HepG2 (cell line): ENCODE data around the gene SP6. TPM values are rescaled to one million over a fixed set of nuclear protein-coding genes. Genes with fewer than 3 reads are reported as not detected.
A peak's percentile ranks its signal among the peaks of the same experiment; 100 is the strongest.

ENCODE experiments used
- CBX2 ChIP-seq, 2 experiments: fragments of 200-600 bp in 1 of 2; sonication (generic); formaldehyde crosslinking in 1 of 2; IDR thresholded peaks; 2 replicates each; pipeline versions ENCODE4 v1.7.0 to v1.8.1; 2018 to 2022; ENCODE audit warnings: low read depth in 2 of 2, low read length in 1 of 2, mild to moderate bottlenecking in 1 of 2, missing genetic modification reagents in 1 of 2
- CEBPG ChIP-seq: IDR thresholded peaks from 2 replicates; pipeline ENCODE4 v1.6.1; 2016
- CTCF ChIP-seq: sonication (generic); formaldehyde crosslinking; IDR thresholded peaks from 2 replicates; pipeline ENCODE4 v1.5.0; 2020; ENCODE audit warnings: mild to moderate bottlenecking, missing genetic modification reagents, moderate library complexity
- ELF3 ChIP-seq: IDR thresholded peaks from 2 replicates; pipeline ENCODE4 v1.6.1; 2016; ENCODE audit warnings: missing genetic modification reagents, missing compliant biosample characterization
- GATAD2A ChIP-seq: IDR thresholded peaks from 2 replicates; pipeline ENCODE4 v1.6.1; 2016
- GMEB1 ChIP-seq: sonication (generic); formaldehyde crosslinking; IDR thresholded peaks from 2 replicates; pipeline ENCODE4 v1.5.1; 2020; ENCODE audit warnings: missing genetic modification reagents, mild to moderate bottlenecking, borderline replicate concordance
- HES4 ChIP-seq: sonication (generic); formaldehyde crosslinking; IDR thresholded peaks from 2 replicates; pipeline ENCODE4 v1.9.0; 2021; ENCODE audit warnings: mild to moderate bottlenecking, missing genetic modification reagents, borderline replicate concordance
- IKZF1 ChIP-seq: fragments of 450-650 bp; IDR thresholded peaks from 2 replicates; pipeline ENCODE4 v1.7.1; 2016
- KDM2A ChIP-seq: sonication (generic); formaldehyde crosslinking; IDR thresholded peaks from 2 replicates; pipeline ENCODE4 v1.4.0; 2020; ENCODE audit warnings: low read depth, missing genetic modification reagents, borderline replicate concordance
- MXI1 ChIP-seq: IDR thresholded peaks from 3 replicates; pipeline ENCODE4 v1.6.1; 2012; ENCODE audit warnings: low read depth, low read length, inconsistent platforms, borderline replicate concordance
- NFKBIZ ChIP-seq: IDR thresholded peaks from 2 replicates; pipeline ENCODE4 v1.6.1; 2018; ENCODE audit warnings: missing genetic modification reagents, missing compliant biosample characterization
- RXRA ChIP-seq: sonication (generic); formaldehyde crosslinking; IDR thresholded peaks from 2 replicates; pipeline ENCODE4 v1.5.1; 2020; ENCODE audit warnings: missing genetic modification reagents
- SAP130 ChIP-seq: IDR thresholded peaks from 2 replicates; pipeline ENCODE4 v1.6.1; 2016; ENCODE audit warnings: low read depth
- SCMH1 ChIP-seq: sonication (generic); formaldehyde crosslinking; IDR thresholded peaks from 2 replicates; pipeline ENCODE4 v1.9.0; 2021; ENCODE audit warnings: missing genetic modification reagents, mild to moderate bottlenecking, borderline replicate concordance
- SMAD3 ChIP-seq: sonication (generic); formaldehyde crosslinking; IDR thresholded peaks from 2 replicates; pipeline ENCODE4 v1.4.0; 2020; ENCODE audit warnings: missing genetic modification reagents
- TAF15 ChIP-seq: fragments of 200-400 bp; formaldehyde crosslinking; IDR thresholded peaks from one replicate; pipeline ENCODE4 v1.6.1; 2018; ENCODE audit warnings: mild to moderate bottlenecking, low read depth, low read length; ENCODE audit not compliant: poor library complexity, severe bottlenecking
- TEAD3 ChIP-seq: optimal IDR thresholded peaks from 2 replicates; pipeline ENCODE3; 2016; ENCODE audit warnings: borderline replicate concordance
- YY1 ChIP-seq: IDR thresholded peaks from 2 replicates; pipeline ENCODE4 v1.6.1; 2011; ENCODE audit warnings: low read length, low read depth, moderate library complexity, mild to moderate bottlenecking; ENCODE audit not compliant: insufficient read depth, insufficient replicate concordance
- ZBTB25 ChIP-seq: IDR thresholded peaks from 2 replicates; pipeline ENCODE4 v1.6.1; 2018; ENCODE audit warnings: missing genetic modification reagents
- ZFP36L2 ChIP-seq: sonication (generic); formaldehyde crosslinking; IDR thresholded peaks from 2 replicates; pipeline ENCODE4 v1.4.0; 2020; ENCODE audit warnings: missing genetic modification reagents
- ZFP91 ChIP-seq: sonication (generic); formaldehyde crosslinking; IDR thresholded peaks from 2 replicates; pipeline ENCODE4 v1.9.0; 2022; ENCODE audit warnings: missing genetic modification reagents, mild to moderate bottlenecking, borderline replicate concordance
- ZNF44 ChIP-seq: sonication (generic); formaldehyde crosslinking; IDR thresholded peaks from 2 replicates; pipeline ENCODE4 v1.5.1; 2020; ENCODE audit warnings: mild to moderate bottlenecking, missing genetic modification reagents
- ZNF572 ChIP-seq: sonication (generic); formaldehyde crosslinking; IDR thresholded peaks from 2 replicates; pipeline ENCODE4 v1.5.1; 2020; ENCODE audit warnings: mild to moderate bottlenecking, missing genetic modification reagents
- ZNF772 ChIP-seq: sonication (generic); formaldehyde crosslinking; IDR thresholded peaks from 2 replicates; pipeline ENCODE4 v1.5.0; 2020; ENCODE audit warnings: mild to moderate bottlenecking, missing genetic modification reagents
- polyA plus RNA-seq, 8 experiments: library from polyadenylated mRNA; depleted of rRNA in 3 of 8; stranded (reverse) in 7 of 8; unstranded in 1 of 8; fragments of >200 nt; fragmentation: Illumina TruSeq in 4 of 8; extraction: Trizol in 4 of 8; gene quantifications; 2 replicates each; pipeline versions ENCODE4 v1.2.1 to v1.2.3, GENCODE V29; 2011 to 2016; ENCODE audit warnings: low read depth in 4 of 8, missing spikeins in 1 of 8, mixed read lengths in 1 of 8; ENCODE audit not compliant: insufficient read depth in 1 of 8
- total RNA-seq, 5 experiments: library from RNA; depleted of rRNA; stranded (reverse); fragments of >200 nt; fragmentation: Illumina TruSeq; extraction: Trizol; gene quantifications; 2 replicates each; pipeline ENCODE4 v1.2.3, GENCODE V29; 2016; ENCODE audit warnings: low read depth in 1 of 5

The SP6 gene
- total and polyA plus RNA-seq, 2 of the 13 experiments (the other 11 are each of a cell fraction or from before 2014, with no cell fraction given): 0.07 TPM

- TF ChIP-seq KDM2A (CRISPR knock-in tag): peak; percentile 77; the same call in 1 of the 2 replicates
- TF ChIP-seq CTCF (CRISPR knock-in tag): peak; percentile 99
- TF ChIP-seq GATAD2A (CRISPR knock-in tag): peak; percentile 52
- peak; percentile 55; the same call in 1 of the 2 replicates for TF ChIP-seq SAP130 (CRISPR knock-in tag)
- TF ChIP-seq IKZF1: no peak
- TF ChIP-seq GMEB1 (CRISPR knock-in tag): peak; percentile 44; the same call in 1 of the 2 replicates
- TF ChIP-seq CBX2 (IDR thresholded peaks at IDR 0.05; ENCODE audit: low read depth, low read length): no peak
- TF ChIP-seq CBX2 (CRISPR knock-in tag; IDR thresholded peaks at IDR 0.05; ENCODE audit: low read depth): no peak
- TF ChIP-seq ZNF44 (CRISPR knock-in tag): peak; percentile 72; the same call in 1 of the 2 replicates
- peak; percentile 66 for TF ChIP-seq TEAD3 (CRISPR knock-in tag)
- TF ChIP-seq MXI1: peak; percentile 38; the same call in 1 of the 3 replicates
- TF ChIP-seq ELF3 (CRISPR knock-in tag): 0 out of 2 replicates have a peak, but pooled peaks have one; percentile 25
- TF ChIP-seq ZNF772 (CRISPR knock-in tag): 0 out of 2 replicates have a peak, but pooled peaks have one; percentile 31
- no peak for TF ChIP-seq NFKBIZ (CRISPR knock-in tag)
- TF ChIP-seq ZFP36L2 (CRISPR knock-in tag): peak; percentile 28; the same call in 1 of the 2 replicates
- TF ChIP-seq RXRA (CRISPR knock-in tag): no peak
- 0 out of 2 replicates have a peak, but pooled peaks have one; percentile 22 for TF ChIP-seq HES4 (CRISPR knock-in tag)
- TF ChIP-seq ZNF572: no peak
- peak; percentile 62; the same call in 1 of the 2 replicates for TF ChIP-seq SMAD3 (CRISPR knock-in tag)
- peak; percentile 60 for TF ChIP-seq ZFP91 (CRISPR knock-in tag)
- TF ChIP-seq CEBPG: no peak
- peak; percentile 33 for TF ChIP-seq YY1
- no peak for TF ChIP-seq SCMH1
- peak; percentile 47; the same call in 1 of the 2 replicates for TF ChIP-seq ZBTB25 (CRISPR knock-in tag)
- TF ChIP-seq TAF15: no peak
Observed at GRCh38 chr17:47889734-47890529, 39.0 kb upstream of the SP6 start (continued).
